ENCODE measurements around the gene KLRD1. TPM values are rescaled to one million over a fixed set of nuclear protein-coding genes. Genes with fewer than 3 reads are reported as not detected.

KLRD1 gene
- total RNA-seq, 4 donors from 2014 or later, result under 0.01 to 4.1 (median 2.1) TPM

GRCh38 chr12:10358131-10358530, 50.5 kb downstream of the KLRD1 start:
- H3K27ac ChIP-seq, result no peak overlapping the region
- no peak for DNase-seq
- H3K36me3 ChIP-seq, result no peaks in the 10 kb centered on the region
- TF ChIP-seq POLR2A (IDR thresholded peaks at IDR 0.05) (no peak), CTCF (IDR thresholded peaks at IDR 0.05) (no peak)
- H3K4me1 ChIP-seq, result no peaks in the 10 kb centered on the region
- intact Hi-C loops (cut with DNase I; ENCODE audit: low total_unique reads), result no loop called here
- H3K27me3 ChIP-seq, result no peaks in the 10 kb centered on the region
- no peak overlapping the region for H3K4me3 ChIP-seq
- H3K9me3 ChIP-seq, result no peaks in the 10 kb centered on the region

- TF ChIP-seq POLR2A (IDR thresholded peaks at IDR 0.05) (no peak), CTCF (IDR thresholded peaks at IDR 0.05) (no peak)
- Histone ChIP-seq H3K27ac (no peak overlapping the region), H3K4me3 (no peak overlapping the region), H3K27me3 (no peaks in the 10 kb centered on the region), H3K36me3 (no peaks in the 10 kb centered on the region), H3K4me1 (no peaks in the 10 kb centered on the region), H3K9me3 (no peaks in the 10 kb centered on the region)
- intact Hi-C loops (cut with DNase I; ENCODE audit: low total_unique reads), result no loop called here
- no peak for DNase-seq
These were observed 51.3 kb downstream of the KLRD1 start for GRCh38 chr12:10358969-10359368.

- intact Hi-C loops (cut with DNase I; ENCODE audit: low total_unique reads), result loop anchor here (10.0 kb wide), 1 partner anchor 146 kb away; the partner anchor contains the start of gene GABARAPL1
- Histone ChIP-seq H3K27me3 (no peaks in the 10 kb centered on the region), H3K4me3 (no peak overlapping the region), H3K27ac (peak overlapping the region; percentile 94 to 98), H3K4me1 (peaks cover 0 to under 1% of the 10 kb centered on the region in 2 donors), H3K36me3 (no peaks in the 10 kb centered on the region), H3K9me3 (no peaks in the 10 kb centered on the region)
- TF ChIP-seq CTCF (IDR thresholded peaks at IDR 0.05) (no peak), POLR2A (IDR thresholded peaks at IDR 0.05) (no peak)
- DNase-seq, result no peak
These were observed 53.4 kb downstream of the KLRD1 start for GRCh38 chr12:10361084-10361483.

GRCh38 chr12:10361622-10362021, 54.0 kb downstream of the KLRD1 start:
- intact Hi-C loops (cut with DNase I; ENCODE audit: low total_unique reads), result loop anchor here (10.0 kb wide), 1 partner anchor 147 kb away; the partner anchor contains the start of gene GABARAPL1
- TF ChIP-seq POLR2A (IDR thresholded peaks at IDR 0.05), result no peak
- no peak for TF ChIP-seq CTCF (IDR thresholded peaks at IDR 0.05)
- DNase-seq, result no peak
- no peaks in the 10 kb centered on the region for H3K36me3 ChIP-seq
- no peaks in the 10 kb centered on the region for H3K27me3 ChIP-seq
- H3K4me3 ChIP-seq, result no peak overlapping the region
- peaks cover 0 to 6% of the 10 kb centered on the region in 2 donors for H3K4me1 ChIP-seq
- H3K9me3 ChIP-seq, result no peaks in the 10 kb centered on the region
- H3K27ac ChIP-seq, result peak overlapping the region; percentile 94 to 98

GRCh38 chr12:10362325-10362724, 54.7 kb downstream of the KLRD1 start:
- intact Hi-C loops (cut with DNase I; ENCODE audit: low total_unique reads), result loop anchor here (10.0 kb wide), 1 partner anchor 148 kb away; the partner anchor contains the start of gene GABARAPL1
- H3K4me3 ChIP-seq, result no peak overlapping the region
- peaks cover 0 to 8% of the 10 kb centered on the region in 2 donors for H3K4me1 ChIP-seq
- H3K36me3 ChIP-seq, result no peaks in the 10 kb centered on the region
- H3K27ac ChIP-seq, result peak overlapping the region; percentile 94 to 98
- H3K9me3 ChIP-seq, result no peaks in the 10 kb centered on the region
- DNase-seq, result no peak
- TF ChIP-seq POLR2A (IDR thresholded peaks at IDR 0.05) (no peak), CTCF (IDR thresholded peaks at IDR 0.05) (no peak)
- H3K27me3 ChIP-seq, result no peaks in the 10 kb centered on the region
